Measurements from ENCODE around the gene ASXL2.
"Not testable (repeated sequence)": the region's sequence is repeated elsewhere in the genome, so short reads cannot be mapped to it uniquely, and the experiment has no call there.

The ASXL2 gene

GRCh38 chr2:25829828-25830227 lies 48.5 kb downstream of the ASXL2 start:
- H3K9me3 ChIP-seq (replicated peaks; ENCODE audit: low read length): peaks cover 3% of the 10 kb centered on the region
- H3K4me3 ChIP-seq (ENCODE audit: low read length): no peak overlapping the region
- H3K36me3 ChIP-seq (ENCODE audit: insufficient read depth, low read length): peaks cover 17% of the 10 kb centered on the region
- no peaks in the 10 kb centered on the region for H3K27me3 ChIP-seq (ENCODE audit: control insufficient read depth, insufficient read depth, low read length)
- H3K4me1 ChIP-seq (ENCODE audit: control insufficient read depth, insufficient read depth, low read length): peaks cover 7% of the 10 kb centered on the region
- H3K4me2 ChIP-seq (ENCODE audit: low read length): no peak overlapping the region
- H3K9ac ChIP-seq (ENCODE audit: low read depth, low read length): no peak overlapping the region

GRCh38 chr2:25829377-25829704 lies 48.9 kb downstream of the ASXL2 start:
- Histone ChIP-seq H3K4me1 (ENCODE audit: control insufficient read depth, insufficient read depth, low read length) (peaks cover 7% of the 10 kb centered on the region), H3K4me2 (ENCODE audit: low read length) (no peak overlapping the region), H3K36me3 (ENCODE audit: insufficient read depth, low read length) (peaks cover 17% of the 10 kb centered on the region), H3K9ac (ENCODE audit: low read depth, low read length) (no peak overlapping the region), H3K4me3 (ENCODE audit: low read length) (no peak overlapping the region), H3K27me3 (ENCODE audit: control insufficient read depth, insufficient read depth, low read length) (no peaks in the 10 kb centered on the region), H3K9me3 (replicated peaks; ENCODE audit: low read length) (peaks cover 3% of the 10 kb centered on the region)

GRCh38 chr2:25828532-25829376 lies 49.5 kb downstream of the ASXL2 start:
- not testable (repeated sequence) for H3K9me3 ChIP-seq (replicated peaks; ENCODE audit: low read length); H3K9ac ChIP-seq (ENCODE audit: low read depth, low read length); H3K4me1 ChIP-seq (ENCODE audit: control insufficient read depth, insufficient read depth, low read length); H3K4me2 ChIP-seq (ENCODE audit: low read length); H3K27me3 ChIP-seq (ENCODE audit: control insufficient read depth, insufficient read depth, low read length); H3K4me3 ChIP-seq (ENCODE audit: low read length)
- H3K36me3 ChIP-seq (ENCODE audit: insufficient read depth, low read length): peaks cover 16% of the 10 kb centered on the region

GRCh38 chr2:25825238-25825637 lies 53.0 kb downstream of the ASXL2 start:
- Histone ChIP-seq H3K4me1 (ENCODE audit: control insufficient read depth, insufficient read depth, low read length) (peaks cover 7% of the 10 kb centered on the region), H3K4me2 (ENCODE audit: low read length) (no peak overlapping the region), H3K9ac (ENCODE audit: low read depth, low read length) (no peak overlapping the region), H3K36me3 (ENCODE audit: insufficient read depth, low read length) (peaks cover 2% of the 10 kb centered on the region), H3K27me3 (ENCODE audit: control insufficient read depth, insufficient read depth, low read length) (no peaks in the 10 kb centered on the region), H3K9me3 (replicated peaks; ENCODE audit: low read length) (no peaks in the 10 kb centered on the region), H3K4me3 (ENCODE audit: low read length) (no peak overlapping the region)

- Histone ChIP-seq H3K27me3 (ENCODE audit: control insufficient read depth, insufficient read depth, low read length) (no peaks in the 10 kb centered on the region), H3K9ac (ENCODE audit: low read depth, low read length) (no peak overlapping the region), H3K36me3 (ENCODE audit: insufficient read depth, low read length) (peaks cover 2% of the 10 kb centered on the region), H3K4me1 (ENCODE audit: control insufficient read depth, insufficient read depth, low read length) (peaks cover 7% of the 10 kb centered on the region), H3K4me3 (ENCODE audit: low read length) (no peak overlapping the region), H3K4me2 (ENCODE audit: low read length) (no peak overlapping the region), H3K9me3 (replicated peaks; ENCODE audit: low read length) (no peaks in the 10 kb centered on the region)
Measured at GRCh38 chr2:25824718-25825117, 53.6 kb downstream of the ASXL2 start.

- Histone ChIP-seq H3K9ac (ENCODE audit: low read depth, low read length) (no peak overlapping the region), H3K4me3 (ENCODE audit: low read length) (no peak overlapping the region), H3K9me3 (replicated peaks; ENCODE audit: low read length) (no peaks in the 10 kb centered on the region), H3K4me2 (ENCODE audit: low read length) (no peak overlapping the region), H3K27me3 (ENCODE audit: control insufficient read depth, insufficient read depth, low read length) (no peaks in the 10 kb centered on the region), H3K4me1 (ENCODE audit: control insufficient read depth, insufficient read depth, low read length) (peaks cover 3% of the 10 kb centered on the region), H3K36me3 (ENCODE audit: insufficient read depth, low read length) (peaks cover 2% of the 10 kb centered on the region)
Measured at GRCh38 chr2:25824216-25824615, 54.1 kb downstream of the ASXL2 start.

- no peaks in the 10 kb centered on the region for H3K4me1 ChIP-seq (ENCODE audit: control insufficient read depth, insufficient read depth, low read length)
- H3K27me3 ChIP-seq (ENCODE audit: control insufficient read depth, insufficient read depth, low read length): no peaks in the 10 kb centered on the region
- H3K4me3 ChIP-seq (ENCODE audit: low read length): no peak overlapping the region
- H3K9ac ChIP-seq (ENCODE audit: low read depth, low read length): no peak overlapping the region
- no peak overlapping the region for H3K4me2 ChIP-seq (ENCODE audit: low read length)
- H3K36me3 ChIP-seq (ENCODE audit: insufficient read depth, low read length): peaks cover 2% of the 10 kb centered on the region
- H3K9me3 ChIP-seq (replicated peaks; ENCODE audit: low read length): no peaks in the 10 kb centered on the region
Measured at GRCh38 chr2:25822190-25823117, 55.8 kb downstream of the ASXL2 start.

- Histone ChIP-seq H3K9me3 (replicated peaks; ENCODE audit: low read length) (no peaks in the 10 kb centered on the region), H3K27me3 (ENCODE audit: control insufficient read depth, insufficient read depth, low read length) (no peaks in the 10 kb centered on the region), H3K4me2 (ENCODE audit: low read length) (no peak overlapping the region), H3K4me3 (ENCODE audit: low read length) (no peak overlapping the region), H3K4me1 (ENCODE audit: control insufficient read depth, insufficient read depth, low read length) (no peaks in the 10 kb centered on the region), H3K9ac (ENCODE audit: low read depth, low read length) (no peak overlapping the region), H3K36me3 (ENCODE audit: insufficient read depth, low read length) (peaks cover 2% of the 10 kb centered on the region)
Measured at GRCh38 chr2:25821225-25822056, 56.8 kb downstream of the ASXL2 start.

- no peaks in the 10 kb centered on the region for H3K9me3 ChIP-seq (replicated peaks; ENCODE audit: low read length)
Measured at GRCh38 chr2:25819597-25820039, 58.7 kb downstream of the ASXL2 start.

GRCh38 chr2:25817630-25818029 lies 60.7 kb downstream of the ASXL2 start:
- no peak overlapping the region for H3K4me3 ChIP-seq (ENCODE audit: low read length)

More at GRCh38 chr2:25819597-25820039, 58.7 kb downstream of the ASXL2 start:
- H3K4me3 ChIP-seq (ENCODE audit: low read length): no peak overlapping the region
- no peaks in the 10 kb centered on the region for H3K4me1 ChIP-seq (ENCODE audit: control insufficient read depth, insufficient read depth, low read length)
- no peak overlapping the region for H3K4me2 ChIP-seq (ENCODE audit: low read length)
- H3K27me3 ChIP-seq (ENCODE audit: control insufficient read depth, insufficient read depth, low read length): no peaks in the 10 kb centered on the region
- H3K9ac ChIP-seq (ENCODE audit: low read depth, low read length): no peak overlapping the region
- H3K36me3 ChIP-seq (ENCODE audit: insufficient read depth, low read length): peaks cover 2% of the 10 kb centered on the region

GRCh38 chr2:25817006-25817405 lies 61.3 kb downstream of the ASXL2 start:
- Histone ChIP-seq H3K36me3 (ENCODE audit: insufficient read depth, low read length) (no peaks in the 10 kb centered on the region), H3K27me3 (ENCODE audit: control insufficient read depth, insufficient read depth, low read length) (no peaks in the 10 kb centered on the region), H3K4me3 (ENCODE audit: low read length) (no peak overlapping the region), H3K9ac (ENCODE audit: low read depth, low read length) (no peak overlapping the region), H3K4me2 (ENCODE audit: low read length) (no peak overlapping the region), H3K9me3 (replicated peaks; ENCODE audit: low read length) (no peaks in the 10 kb centered on the region), H3K4me1 (ENCODE audit: control insufficient read depth, insufficient read depth, low read length) (no peaks in the 10 kb centered on the region)

More at GRCh38 chr2:25817630-25818029, 60.7 kb downstream of the ASXL2 start:
- Histone ChIP-seq H3K4me2 (ENCODE audit: low read length) (no peak overlapping the region), H3K27me3 (ENCODE audit: control insufficient read depth, insufficient read depth, low read length) (no peaks in the 10 kb centered on the region), H3K4me1 (ENCODE audit: control insufficient read depth, insufficient read depth, low read length) (no peaks in the 10 kb centered on the region), H3K9me3 (replicated peaks; ENCODE audit: low read length) (no peaks in the 10 kb centered on the region), H3K36me3 (ENCODE audit: insufficient read depth, low read length) (peaks cover 1% of the 10 kb centered on the region), H3K9ac (ENCODE audit: low read depth, low read length) (no peak overlapping the region)

Measured in skeletal muscle satellite cell (primary cell).